ENCODE measurements around the gene MBD2. TPM values are rescaled to one million over a fixed set of nuclear protein-coding genes. Genes with fewer than 3 reads are reported as not detected.

MBD2 gene
- total and polyA plus RNA-seq, 2 donors: 61.4 to 68.5 TPM

DNA sequence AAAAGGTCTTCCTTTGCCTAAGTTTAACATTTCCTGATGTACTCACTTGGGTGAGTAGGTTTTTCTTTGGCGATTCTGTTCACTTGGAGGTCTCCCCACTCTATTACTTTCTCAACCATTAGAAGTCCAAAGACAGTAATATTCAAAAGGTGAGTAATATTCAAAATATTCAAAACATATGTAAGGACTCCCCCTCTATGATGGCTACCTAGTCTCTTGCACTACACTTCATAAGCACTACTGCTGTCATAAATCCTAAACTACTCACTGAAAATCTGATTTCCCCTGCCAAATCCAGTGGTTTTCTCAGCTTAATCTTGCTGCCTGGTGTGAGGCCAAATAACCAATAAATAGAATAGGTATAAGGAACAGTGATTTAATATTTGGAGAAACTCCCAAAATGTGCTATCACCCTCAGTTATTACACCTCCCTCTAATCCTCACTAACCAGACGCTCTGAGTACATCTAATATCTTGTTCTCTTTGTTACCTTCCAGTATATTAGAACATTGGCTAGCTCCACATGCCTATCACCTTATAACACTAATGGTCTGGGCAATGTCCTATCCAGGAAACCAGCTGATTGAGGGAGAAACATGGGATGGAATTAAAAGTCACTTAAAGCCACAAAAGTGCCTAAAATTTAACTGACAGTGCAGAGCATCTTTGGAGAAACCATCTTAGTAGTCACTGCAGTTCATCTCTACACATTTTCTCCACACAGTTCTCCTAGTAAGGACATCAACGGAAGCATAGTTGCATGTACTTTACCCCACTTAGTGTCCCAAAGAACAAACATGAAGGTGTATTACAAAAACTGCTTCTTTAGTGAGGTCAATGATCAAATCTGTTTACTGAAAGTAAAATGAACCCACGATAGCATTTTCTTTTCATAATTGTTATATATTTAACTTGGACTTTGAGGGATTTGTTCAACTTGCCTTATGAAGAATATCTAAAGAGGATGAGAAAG lies 54.8 kb downstream of the MBD2 start:
- H3K27ac ChIP-seq (ENCODE audit: low read depth in 1 of 2, low read length in 1 of 2): no peak overlapping the region
- peaks cover 0 to 3% of the 10 kb centered on the region in 2 donors for H3K4me1 ChIP-seq (ENCODE audit: control insufficient read depth in 2 of 2, insufficient read depth in 2 of 2, low read length in 2 of 2)
- no peaks in the 10 kb centered on the region for H3K27me3 ChIP-seq (ENCODE audit: control insufficient read depth in 2 of 2, insufficient read depth in 1 of 2, low read length in 1 of 2)
- peaks cover 0 to 20% of the 10 kb centered on the region in 2 donors for H3K36me3 ChIP-seq (ENCODE audit: control insufficient read depth in 2 of 2, insufficient read depth in 2 of 2, low read length in 1 of 2)
- H3K9me3 ChIP-seq (ENCODE audit: control insufficient read depth in 2 of 2, insufficient read depth in 1 of 2, low read length in 1 of 2): no peaks in the 10 kb centered on the region
- DNase-seq (ENCODE audit: low read depth in 6 of 9, low spot score in 9 of 9): no peak
- WGBS: 98% methylated on average over 4 of the region's 4 CpGs
- no peak overlapping the region for H3K4me3 ChIP-seq (ENCODE audit: low read length in 2 of 2)

DNA sequence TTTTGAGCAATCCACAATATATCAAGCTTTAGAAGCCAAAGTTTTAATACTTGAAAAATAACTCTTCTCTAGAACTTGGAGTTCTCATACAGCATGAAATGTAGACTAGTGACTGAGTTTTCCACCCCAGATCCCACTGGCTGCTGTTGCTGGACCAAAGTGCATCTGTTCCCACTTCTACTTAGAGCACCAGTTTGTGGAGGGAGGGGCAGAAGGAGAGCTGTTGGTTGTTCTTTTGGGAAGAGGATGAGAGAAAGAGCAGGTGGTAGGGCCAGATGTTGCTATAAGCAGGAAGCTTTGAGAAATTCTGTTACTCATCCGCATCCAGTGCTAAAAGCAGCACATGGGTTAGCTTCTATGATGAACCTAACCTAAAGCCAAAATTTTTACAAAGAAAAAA lies 59.0 kb downstream of the MBD2 start:
- H3K36me3 ChIP-seq (ENCODE audit: control insufficient read depth in 2 of 2, insufficient read depth in 2 of 2, low read length in 1 of 2): peaks cover 20 to 46% of the 10 kb centered on the region in 2 donors
- WGBS: 88% methylated on average over 1 of the region's 1 CpG
- no peaks in the 10 kb centered on the region for H3K9me3 ChIP-seq (ENCODE audit: control insufficient read depth in 2 of 2, insufficient read depth in 1 of 2, low read length in 1 of 2)
- no peaks in the 10 kb centered on the region for H3K27me3 ChIP-seq (ENCODE audit: control insufficient read depth in 2 of 2, insufficient read depth in 1 of 2, low read length in 1 of 2)
- H3K4me3 ChIP-seq (ENCODE audit: low read length in 2 of 2): no peak overlapping the region
- no peak for DNase-seq (ENCODE audit: low read depth in 6 of 9, low spot score in 9 of 9)
- H3K27ac ChIP-seq (ENCODE audit: low read depth in 1 of 2, low read length in 1 of 2): no peak overlapping the region
- H3K4me1 ChIP-seq (ENCODE audit: control insufficient read depth in 2 of 2, insufficient read depth in 2 of 2, low read length in 2 of 2): no peaks in the 10 kb centered on the region

DNA sequence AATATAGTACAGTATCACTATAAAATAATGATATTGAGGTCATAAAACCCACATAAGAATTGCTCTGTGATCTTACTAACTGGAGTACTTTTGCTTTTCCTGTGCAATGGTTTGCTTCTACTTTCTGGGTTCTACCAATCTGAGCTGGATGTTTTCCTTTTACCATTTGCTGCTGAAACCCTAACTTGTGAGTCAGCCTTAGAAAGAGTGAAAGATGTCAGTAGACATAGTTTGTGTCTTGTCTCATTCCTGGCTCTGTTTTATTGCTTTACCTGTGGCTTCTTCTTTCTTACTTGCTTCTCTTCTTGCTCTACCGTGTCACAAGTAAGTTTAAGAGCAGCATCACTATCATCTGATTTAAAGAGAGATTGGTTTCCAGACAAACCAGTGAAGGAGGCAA lies 61.0 kb downstream of the MBD2 start:
- no peaks in the 10 kb centered on the region for H3K27me3 ChIP-seq (ENCODE audit: control insufficient read depth in 2 of 2, insufficient read depth in 1 of 2, low read length in 1 of 2)
- no peaks in the 10 kb centered on the region for H3K9me3 ChIP-seq (ENCODE audit: control insufficient read depth in 2 of 2, insufficient read depth in 1 of 2, low read length in 1 of 2)
- 92% methylated on average over 1 of the region's 1 CpG for WGBS
- DNase-seq (ENCODE audit: low read depth in 6 of 9, low spot score in 9 of 9): no peak
- peaks cover 34 to 66% of the 10 kb centered on the region in 2 donors for H3K36me3 ChIP-seq (ENCODE audit: control insufficient read depth in 2 of 2, insufficient read depth in 2 of 2, low read length in 1 of 2)
- H3K27ac ChIP-seq (ENCODE audit: low read depth in 1 of 2, low read length in 1 of 2): no peak overlapping the region
- no peak overlapping the region for H3K4me3 ChIP-seq (ENCODE audit: low read length in 2 of 2)
- no peaks in the 10 kb centered on the region for H3K4me1 ChIP-seq (ENCODE audit: control insufficient read depth in 2 of 2, insufficient read depth in 2 of 2, low read length in 2 of 2)

DNA sequence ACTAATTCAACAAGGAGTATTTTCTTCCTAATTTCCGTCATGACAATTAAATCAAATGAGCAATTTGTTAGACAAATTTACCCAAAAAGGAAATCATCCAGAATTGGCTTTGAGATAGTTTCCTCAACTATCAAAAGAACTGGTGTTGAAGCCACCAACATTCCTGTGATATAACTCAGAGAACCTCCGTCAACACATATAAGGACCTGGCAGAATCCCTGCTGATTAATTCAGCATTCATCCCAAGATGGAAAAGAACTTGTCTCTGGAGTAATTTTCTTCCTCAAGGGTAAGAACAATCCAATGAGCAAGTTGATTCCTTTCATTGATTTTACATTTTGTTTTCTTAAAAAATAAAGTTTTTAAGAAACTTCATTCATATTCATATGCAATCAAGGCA lies 62.0 kb downstream of the MBD2 start:
- peaks cover 44 to 76% of the 10 kb centered on the region in 2 donors for H3K36me3 ChIP-seq (ENCODE audit: control insufficient read depth in 2 of 2, insufficient read depth in 2 of 2, low read length in 1 of 2)

DNA sequence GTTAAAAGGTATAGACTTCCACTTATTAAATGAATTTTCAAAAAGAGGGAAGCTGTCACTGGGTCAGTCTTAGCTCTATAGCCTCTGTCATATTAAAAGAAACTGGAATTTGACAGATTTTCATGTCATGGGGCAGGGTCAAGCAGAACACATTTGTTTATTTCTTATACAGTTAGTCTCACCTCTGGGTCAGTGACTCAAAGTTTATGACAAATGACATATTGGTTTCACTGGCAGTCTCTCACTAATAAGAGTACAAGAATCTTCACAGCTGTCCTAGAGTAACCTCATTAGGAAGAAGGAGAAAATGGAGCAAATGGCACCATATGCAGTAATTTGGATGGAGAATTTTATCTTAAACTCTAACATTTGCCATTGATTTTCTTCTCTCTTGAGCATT lies 63.2 kb downstream of the MBD2 start:
- Histone ChIP-seq H3K27ac (ENCODE audit: low read depth in 1 of 2, low read length in 1 of 2) (no peak overlapping the region), H3K4me3 (ENCODE audit: low read length in 2 of 2) (no peak overlapping the region), H3K4me1 (ENCODE audit: control insufficient read depth in 2 of 2, insufficient read depth in 2 of 2, low read length in 2 of 2) (no peaks in the 10 kb centered on the region), H3K27me3 (ENCODE audit: control insufficient read depth in 2 of 2, insufficient read depth in 1 of 2, low read length in 1 of 2) (no peaks in the 10 kb centered on the region), H3K36me3 (ENCODE audit: control insufficient read depth in 2 of 2, insufficient read depth in 2 of 2, low read length in 1 of 2) (peaks cover 46 to 83% of the 10 kb centered on the region in 2 donors), H3K9me3 (ENCODE audit: control insufficient read depth in 2 of 2, insufficient read depth in 1 of 2, low read length in 1 of 2) (no peaks in the 10 kb centered on the region)
- DNase-seq (ENCODE audit: low read depth in 6 of 9, low spot score in 9 of 9): no peak

More for the DNA sequence above, 62.0 kb downstream of the MBD2 start:
- Histone ChIP-seq H3K27me3 (ENCODE audit: control insufficient read depth in 2 of 2, insufficient read depth in 1 of 2, low read length in 1 of 2) (no peaks in the 10 kb centered on the region), H3K27ac (ENCODE audit: low read depth in 1 of 2, low read length in 1 of 2) (no peak overlapping the region), H3K4me1 (ENCODE audit: control insufficient read depth in 2 of 2, insufficient read depth in 2 of 2, low read length in 2 of 2) (no peaks in the 10 kb centered on the region), H3K4me3 (ENCODE audit: low read length in 2 of 2) (no peak overlapping the region), H3K9me3 (ENCODE audit: control insufficient read depth in 2 of 2, insufficient read depth in 1 of 2, low read length in 1 of 2) (no peaks in the 10 kb centered on the region)
- DNase-seq (ENCODE audit: low read depth in 6 of 9, low spot score in 9 of 9): no peak
- over 99% methylated on average over 2 of the region's 2 CpGs for WGBS

DNA sequence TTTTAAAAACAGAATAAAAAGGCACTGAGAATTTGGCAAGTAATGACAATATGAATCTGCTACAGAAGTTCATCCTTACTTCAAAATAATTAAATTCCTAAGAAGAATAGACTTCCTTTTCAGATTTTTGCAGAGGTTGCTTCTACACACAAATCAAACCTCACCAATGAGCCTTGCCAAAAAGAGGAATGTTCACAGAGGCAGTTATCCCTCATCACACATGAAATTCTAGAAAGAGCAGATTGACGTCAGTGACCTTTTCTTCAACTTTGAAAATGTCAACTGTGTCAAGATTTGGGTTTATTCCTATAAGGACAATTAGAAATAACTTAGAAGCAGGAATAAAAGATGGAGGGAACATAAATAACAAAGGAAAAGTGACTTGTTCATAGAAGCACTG lies 64.6 kb downstream of the MBD2 start:
- H3K36me3 ChIP-seq (ENCODE audit: control insufficient read depth in 2 of 2, insufficient read depth in 2 of 2, low read length in 1 of 2): peaks cover 46 to 77% of the 10 kb centered on the region in 2 donors
- no peaks in the 10 kb centered on the region for H3K4me1 ChIP-seq (ENCODE audit: control insufficient read depth in 2 of 2, insufficient read depth in 2 of 2, low read length in 2 of 2)
- DNase-seq (ENCODE audit: low read depth in 6 of 9, low spot score in 9 of 9): no peak
- no peak overlapping the region for H3K27ac ChIP-seq (ENCODE audit: low read depth in 1 of 2, low read length in 1 of 2)
- no peaks in the 10 kb centered on the region for H3K9me3 ChIP-seq (ENCODE audit: control insufficient read depth in 2 of 2, insufficient read depth in 1 of 2, low read length in 1 of 2)
- H3K27me3 ChIP-seq (ENCODE audit: control insufficient read depth in 2 of 2, insufficient read depth in 1 of 2, low read length in 1 of 2): no peaks in the 10 kb centered on the region
- no peak overlapping the region for H3K4me3 ChIP-seq (ENCODE audit: low read length in 2 of 2)
- 93% methylated on average over 1 of the region's 1 CpG for WGBS

DNA sequence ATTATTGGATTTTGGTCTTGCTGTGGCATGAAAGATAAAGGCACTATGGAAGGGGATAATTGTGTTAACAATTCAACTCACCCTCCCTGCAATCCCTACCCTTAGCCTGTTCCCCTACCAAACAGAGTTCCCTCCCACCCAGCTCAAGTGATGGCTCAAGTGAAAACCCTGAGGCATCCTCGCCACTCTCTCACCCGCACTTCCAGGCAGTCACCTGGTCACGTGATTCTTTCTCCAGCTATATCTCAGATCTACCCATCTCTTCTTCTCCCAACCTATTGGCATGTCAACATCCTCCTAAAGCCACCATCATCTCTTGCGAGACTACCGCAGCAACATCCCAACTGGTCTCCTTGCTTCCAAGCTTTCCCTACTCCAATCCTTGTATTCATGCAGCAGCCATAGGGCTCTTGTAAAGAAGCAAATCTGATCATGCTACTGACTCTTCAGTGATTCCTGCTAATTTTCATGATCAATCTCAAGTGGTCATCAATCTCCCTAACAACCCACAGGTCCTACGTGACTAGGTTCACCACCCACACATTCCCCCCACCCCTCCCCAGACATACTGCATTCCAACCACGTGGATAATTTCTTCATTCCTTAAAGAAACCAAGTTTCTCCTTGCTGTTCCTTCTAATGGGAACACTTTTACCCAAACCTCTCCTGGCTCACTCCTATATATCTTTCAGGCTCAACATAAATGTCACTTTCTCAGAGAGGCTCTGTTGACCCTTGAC lies 66.7 kb downstream of the MBD2 start:
- 98% methylated on average over 7 of the region's 7 CpGs for WGBS
- no peaks in the 10 kb centered on the region for H3K4me1 ChIP-seq (ENCODE audit: control insufficient read depth in 2 of 2, insufficient read depth in 2 of 2, low read length in 2 of 2)
- DNase-seq (ENCODE audit: low read depth in 6 of 9, low spot score in 9 of 9): no peak

DNA sequence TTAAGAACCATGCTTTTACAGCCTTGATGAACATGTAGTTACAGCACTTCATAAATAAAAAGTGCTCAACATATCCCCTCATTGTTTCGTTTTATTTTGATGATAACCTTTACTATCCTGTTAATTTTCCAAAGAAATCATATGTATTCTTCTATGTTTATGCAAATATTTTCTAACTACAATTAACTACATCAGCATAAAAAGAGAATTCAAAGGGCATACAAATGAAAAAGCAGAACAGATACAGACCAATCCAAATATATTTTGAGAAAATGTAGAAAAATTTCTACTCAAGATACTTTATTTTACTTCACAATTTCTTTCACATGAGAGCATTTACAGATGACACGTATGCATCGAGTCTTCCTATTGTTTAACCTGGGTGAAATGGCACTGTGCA lies 69.1 kb downstream of the MBD2 start:
- peaks cover 42 to 75% of the 10 kb centered on the region in 2 donors for H3K36me3 ChIP-seq (ENCODE audit: control insufficient read depth in 2 of 2, insufficient read depth in 2 of 2, low read length in 1 of 2)
- 98% methylated on average over 3 of the region's 3 CpGs for WGBS
- no peaks in the 10 kb centered on the region for H3K27me3 ChIP-seq (ENCODE audit: control insufficient read depth in 2 of 2, insufficient read depth in 1 of 2, low read length in 1 of 2)
- no peaks in the 10 kb centered on the region for H3K9me3 ChIP-seq (ENCODE audit: control insufficient read depth in 2 of 2, insufficient read depth in 1 of 2, low read length in 1 of 2)
- H3K4me1 ChIP-seq (ENCODE audit: control insufficient read depth in 2 of 2, insufficient read depth in 2 of 2, low read length in 2 of 2): no peaks in the 10 kb centered on the region
- H3K4me3 ChIP-seq (ENCODE audit: low read length in 2 of 2): no peak overlapping the region
- no peak overlapping the region for H3K27ac ChIP-seq (ENCODE audit: low read depth in 1 of 2, low read length in 1 of 2)
- no peak for DNase-seq (ENCODE audit: low read depth in 6 of 9, low spot score in 9 of 9)

More for the DNA sequence above, 66.7 kb downstream of the MBD2 start:
- Histone ChIP-seq H3K36me3 (ENCODE audit: control insufficient read depth in 2 of 2, insufficient read depth in 2 of 2, low read length in 1 of 2) (peaks cover 46 to 82% of the 10 kb centered on the region in 2 donors), H3K4me3 (ENCODE audit: low read length in 2 of 2) (no peak overlapping the region), H3K9me3 (ENCODE audit: control insufficient read depth in 2 of 2, insufficient read depth in 1 of 2, low read length in 1 of 2) (no peaks in the 10 kb centered on the region), H3K27ac (ENCODE audit: low read depth in 1 of 2, low read length in 1 of 2) (no peak overlapping the region), H3K27me3 (ENCODE audit: control insufficient read depth in 2 of 2, insufficient read depth in 1 of 2, low read length in 1 of 2) (no peaks in the 10 kb centered on the region)

DNA sequence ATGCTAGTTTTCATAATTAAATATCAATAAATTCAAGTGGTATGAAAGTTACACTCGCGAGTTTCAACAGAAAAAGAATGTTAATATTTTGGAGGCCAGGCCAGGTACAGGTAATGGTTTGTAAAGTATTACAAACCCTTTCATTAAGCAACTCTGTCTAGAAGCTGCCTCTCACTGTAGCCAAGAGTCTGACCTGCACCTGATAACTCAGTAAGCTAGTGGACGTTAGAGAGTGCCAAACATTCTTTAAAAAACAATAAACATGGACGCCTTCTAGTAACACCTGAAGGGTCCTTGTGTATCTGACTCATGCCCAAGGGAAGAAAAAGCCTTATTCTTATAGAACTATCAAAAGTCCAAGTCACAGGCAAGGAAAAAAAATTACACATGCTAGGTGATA lies 70.2 kb downstream of the MBD2 start:
- no peaks in the 10 kb centered on the region for H3K27me3 ChIP-seq (ENCODE audit: control insufficient read depth in 2 of 2, insufficient read depth in 1 of 2, low read length in 1 of 2)
- H3K4me1 ChIP-seq (ENCODE audit: control insufficient read depth in 2 of 2, insufficient read depth in 2 of 2, low read length in 2 of 2): no peaks in the 10 kb centered on the region
- H3K36me3 ChIP-seq (ENCODE audit: control insufficient read depth in 2 of 2, insufficient read depth in 2 of 2, low read length in 1 of 2): peaks cover 36 to 66% of the 10 kb centered on the region in 2 donors
- H3K27ac ChIP-seq (ENCODE audit: low read depth in 1 of 2, low read length in 1 of 2): no peak overlapping the region
- WGBS: 97% methylated on average over 4 of the region's 4 CpGs
- no peak overlapping the region for H3K4me3 ChIP-seq (ENCODE audit: low read length in 2 of 2)
- DNase-seq (ENCODE audit: low read depth in 6 of 9, low spot score in 9 of 9): no peak
- H3K9me3 ChIP-seq (ENCODE audit: control insufficient read depth in 2 of 2, insufficient read depth in 1 of 2, low read length in 1 of 2): no peaks in the 10 kb centered on the region

All from thymus (tissue), 11 donors.